GM13977 (cell line): ENCODE measurements around the gene RPS6KA4.

Experiments used
- DNase-seq: peaks from one replicate; pipeline ENCODE4 v3.0.0; 2012; ENCODE audit warnings: low spot score
- in situ Hi-C: fragments of 300-500 bp; cut with MboI; formaldehyde crosslinking; loops from one replicate; pipeline ENCODE4 v1.12.0; 2022; ENCODE audit warnings: low sequenced_read_pairs, low pct_unique_long_range_greater_than_20kb, mixed read lengths, inconsistent platforms; ENCODE audit not compliant: unreplicated experiment
- TF ChIP-seq, protein P1 (sequence below): IDR thresholded peaks from 2 replicates; pipeline ENCODE4 v1.5.1; 2012; ENCODE audit warnings: mild to moderate bottlenecking, control low read depth; ENCODE audit not compliant: insufficient read depth; ENCODE audit errors: extremely low read depth, missing control alignments

Gene RPS6KA4

DNA sequence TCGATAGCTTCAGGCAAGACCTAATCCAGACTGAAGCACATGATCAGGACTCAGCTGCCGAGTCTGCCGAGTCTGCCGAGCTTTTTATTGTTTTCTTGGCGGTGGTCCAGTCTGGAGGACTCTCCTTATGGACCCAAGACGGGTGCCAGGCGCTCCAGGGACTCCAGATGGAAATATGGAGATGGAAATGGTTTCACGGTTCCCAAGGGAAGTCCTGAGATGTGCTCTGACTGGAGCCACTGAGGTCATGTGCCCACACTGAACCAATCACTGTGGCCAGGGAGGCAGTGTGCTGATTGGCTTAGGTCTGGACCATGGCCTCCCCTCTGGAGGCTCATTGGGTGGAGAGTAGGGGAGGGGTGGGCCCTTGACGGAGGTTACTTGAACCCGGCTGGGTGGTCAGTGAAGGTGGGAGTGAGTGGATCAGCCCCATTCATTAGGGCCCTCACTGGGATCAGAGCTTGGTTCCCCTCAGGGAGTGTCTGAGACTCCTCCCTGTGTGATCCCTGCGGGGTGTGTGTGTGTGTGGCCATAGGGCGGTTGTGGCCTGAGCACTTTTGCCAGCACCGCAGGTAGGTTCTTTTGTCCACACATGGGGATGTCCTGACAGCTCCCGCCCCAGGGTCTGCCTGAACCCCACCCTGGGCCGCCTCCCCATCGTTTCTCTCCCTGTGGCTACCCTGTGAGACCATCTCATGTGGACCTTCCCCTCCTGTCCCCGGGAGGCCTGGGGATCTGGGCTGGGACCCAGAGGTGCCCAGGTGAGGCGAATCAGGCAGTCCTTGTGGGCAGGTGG, 14.0 kb downstream of the RPS6KA4 start:
- no peak for DNase-seq
- TF ChIP-seq, protein P1, sequence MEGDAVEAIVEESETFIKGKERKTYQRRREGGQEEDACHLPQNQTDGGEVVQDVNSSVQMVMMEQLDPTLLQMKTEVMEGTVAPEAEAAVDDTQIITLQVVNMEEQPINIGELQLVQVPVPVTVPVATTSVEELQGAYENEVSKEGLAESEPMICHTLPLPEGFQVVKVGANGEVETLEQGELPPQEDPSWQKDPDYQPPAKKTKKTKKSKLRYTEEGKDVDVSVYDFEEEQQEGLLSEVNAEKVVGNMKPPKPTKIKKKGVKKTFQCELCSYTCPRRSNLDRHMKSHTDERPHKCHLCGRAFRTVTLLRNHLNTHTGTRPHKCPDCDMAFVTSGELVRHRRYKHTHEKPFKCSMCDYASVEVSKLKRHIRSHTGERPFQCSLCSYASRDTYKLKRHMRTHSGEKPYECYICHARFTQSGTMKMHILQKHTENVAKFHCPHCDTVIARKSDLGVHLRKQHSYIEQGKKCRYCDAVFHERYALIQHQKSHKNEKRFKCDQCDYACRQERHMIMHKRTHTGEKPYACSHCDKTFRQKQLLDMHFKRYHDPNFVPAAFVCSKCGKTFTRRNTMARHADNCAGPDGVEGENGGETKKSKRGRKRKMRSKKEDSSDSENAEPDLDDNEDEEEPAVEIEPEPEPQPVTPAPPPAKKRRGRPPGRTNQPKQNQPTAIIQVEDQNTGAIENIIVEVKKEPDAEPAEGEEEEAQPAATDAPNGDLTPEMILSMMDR: no peak
- in situ Hi-C loops: no loop called here

DNA sequence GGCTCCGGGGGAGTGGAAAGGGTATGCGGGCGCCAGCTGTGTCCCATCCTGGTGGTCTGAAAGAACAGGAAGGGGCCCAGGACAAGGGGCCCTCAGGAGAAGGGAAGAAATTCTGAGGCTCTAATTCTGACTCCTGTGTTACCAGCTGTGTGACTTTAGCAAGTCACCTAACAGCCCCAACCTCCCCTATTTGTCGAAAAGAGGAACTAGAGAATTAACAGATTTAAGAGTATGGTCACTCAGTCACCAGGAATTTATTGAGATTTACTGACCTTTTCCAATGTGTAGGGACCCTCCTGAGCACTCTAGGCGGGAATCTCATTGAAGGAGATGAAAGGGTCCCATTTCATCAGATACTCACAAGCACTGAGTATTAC, 14.6 kb downstream of the RPS6KA4 start:
- DNase-seq: no peak
- TF ChIP-seq, protein P1: no peak
- in situ Hi-C loops: no loop called here

DNA sequence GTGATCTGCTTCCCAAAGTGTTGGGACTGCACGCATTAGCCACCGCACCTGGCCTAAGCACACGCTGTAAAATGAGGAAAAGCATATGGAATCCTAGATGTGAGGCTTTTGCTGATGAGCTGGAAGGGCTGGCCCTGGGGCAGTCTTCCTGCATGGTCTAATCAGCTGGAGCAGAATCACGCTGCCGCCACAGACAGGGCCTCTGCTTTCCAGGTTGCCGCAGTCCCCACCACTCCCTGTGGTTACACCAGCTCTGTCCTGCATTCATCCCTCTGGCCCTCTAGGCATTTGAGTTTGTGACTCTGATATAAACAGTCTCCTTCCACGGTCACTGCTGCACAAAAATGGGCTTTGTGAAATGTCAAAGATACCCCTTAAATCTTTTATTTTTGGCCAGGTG, 17.1 kb downstream of the RPS6KA4 start:
- in situ Hi-C loops: no loop called here
- TF ChIP-seq, protein P1: no peak
- no peak for DNase-seq

DNA sequence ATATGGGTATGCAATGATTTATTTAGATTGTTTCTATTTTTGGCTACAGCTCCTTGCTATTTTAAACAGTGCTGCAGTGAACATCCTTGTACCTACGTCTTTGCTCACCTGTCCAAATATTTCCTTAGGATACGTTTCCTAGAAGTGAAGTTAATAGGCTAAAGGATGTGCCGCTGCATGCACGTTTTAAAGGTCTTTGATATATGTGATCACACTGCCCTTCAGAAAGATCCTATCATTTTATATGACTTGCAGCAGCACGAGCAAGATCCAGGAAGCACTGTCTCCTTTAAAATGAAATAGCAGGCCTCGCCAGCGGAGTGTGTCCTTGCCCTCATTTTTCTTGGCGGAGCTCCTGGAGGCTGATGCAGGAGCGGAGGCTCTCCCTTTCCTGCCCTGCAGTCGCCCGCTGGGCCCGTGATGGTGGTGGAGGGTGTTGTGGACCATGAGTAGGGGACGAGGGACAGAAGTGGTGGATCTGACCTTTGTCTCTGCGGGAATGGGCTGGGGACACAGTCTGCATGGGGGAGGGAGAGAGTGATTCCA, 19.4 kb downstream of the RPS6KA4 start:
- in situ Hi-C loops: no loop called here
- TF ChIP-seq, protein P1: no peak
- DNase-seq: no peak

DNA sequence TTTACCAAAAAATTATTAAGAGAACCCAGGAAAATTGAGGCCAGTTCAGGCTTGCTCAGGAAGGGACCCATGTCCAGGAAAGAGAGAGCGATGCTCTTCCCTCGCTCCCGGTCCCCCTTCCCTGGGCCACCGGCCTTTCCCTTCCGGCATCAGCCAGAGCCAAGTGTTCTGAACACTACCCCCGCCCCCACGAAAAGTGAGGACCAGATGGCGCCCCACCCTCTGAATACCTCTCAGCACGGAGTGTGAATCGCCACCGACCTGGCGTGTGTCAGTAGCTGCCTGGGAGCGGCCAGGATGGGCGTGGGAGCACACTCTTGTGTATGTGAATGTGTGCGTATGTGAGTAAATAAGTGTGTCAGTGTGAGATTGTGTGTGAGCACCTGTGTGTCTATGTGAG, 20.2 kb downstream of the RPS6KA4 start:
- in situ Hi-C loops: no loop called here
- no peak for DNase-seq
- TF ChIP-seq, protein P1: no peak

DNA sequence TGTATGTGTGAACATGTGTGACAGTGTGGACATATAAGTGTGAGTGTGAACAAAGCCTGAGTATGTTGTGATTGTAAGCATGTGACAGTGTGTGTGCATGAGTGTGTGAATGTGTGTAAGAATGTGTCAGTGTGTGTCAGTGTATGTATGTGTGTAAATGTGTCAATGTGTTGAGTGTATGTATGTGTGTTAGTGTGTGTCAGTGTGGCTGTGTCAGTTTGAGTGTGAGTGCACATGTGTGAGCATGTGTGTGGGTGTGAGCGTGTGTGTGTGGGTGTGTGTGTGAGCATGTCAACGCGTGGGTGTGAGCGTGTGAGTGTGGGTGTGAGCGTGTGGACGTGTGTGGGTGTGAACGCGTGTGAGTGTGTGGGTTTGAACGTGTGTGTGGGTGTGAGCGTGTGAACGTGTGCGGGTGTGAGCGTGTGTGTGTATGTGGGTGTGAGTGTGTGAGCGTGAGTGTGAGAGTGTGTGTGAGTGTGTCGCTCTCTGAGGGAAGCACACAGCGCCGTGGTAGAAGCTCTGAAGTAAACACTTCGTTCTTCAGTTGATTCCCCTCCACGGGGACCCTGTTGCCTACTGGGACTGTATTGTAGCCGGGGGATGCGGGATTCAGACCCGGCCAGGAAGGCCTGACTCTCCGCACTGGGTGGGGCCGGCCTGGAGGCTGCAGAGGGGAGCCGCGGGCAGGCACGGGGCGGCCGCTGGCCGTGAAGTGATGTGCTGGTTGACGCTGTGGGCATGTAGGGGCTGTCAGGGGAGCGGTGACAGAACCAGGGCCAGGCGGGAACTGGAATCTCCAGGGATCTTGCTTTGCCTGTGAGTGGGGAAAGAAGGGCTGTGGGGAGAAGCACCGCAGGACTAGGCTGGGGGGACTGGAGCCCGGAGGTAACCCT, 21.1 kb downstream of the RPS6KA4 start:
- no peak for DNase-seq
- in situ Hi-C loops: no loop called here
- TF ChIP-seq, protein P1: no peak
